Panc1 (cell line): ENCODE results near the gene SAMD11. TPM values are rescaled to one million over a fixed set of nuclear protein-coding genes. Genes with fewer than 3 reads are reported as not detected.

Source experiments
- ATAC-seq: fragments of 200-7000 bp; cut with Tn5 transposase; 2 replicates; pipeline ENCODE4 v1.9.1; 2020; ENCODE audit warnings: mild to moderate bottlenecking, moderate library complexity
- BruUV-seq: library from RNA; stranded (reverse); fragments of 400-500 nt; replicated peaks from 2 replicates; lab custom pipeline; 2021; lab: Mats Ljungman, UMichigan
- CTCF ChIA-PET: fragments of 300-600 bp; sonication (Branson Sonifier 250); formaldehyde crosslinking; loops from one replicate; lab custom pipeline; 2022; ENCODE audit warnings: antibody characterized with exemption; lab: Charles Lee
- POLR2A ChIA-PET: fragments of 300-600 bp; sonication (Branson Sonifier 250); formaldehyde crosslinking; loops from one replicate; lab custom pipeline; 2022; ENCODE audit warnings: antibody characterized with exemption; lab: Charles Lee
- DNase-seq: peaks from one replicate; pipeline ENCODE4 v3.0.0-alpha.2; 2010; ENCODE audit warnings: low read depth, low spot score
- H3K27ac ChIP-seq: 2 replicates; pipeline ENCODE4 v1.5.1; 2011; ENCODE audit warnings: mild to moderate bottlenecking, low read length, inconsistent platforms
- H3K27me3 ChIP-seq: fragments of 200-500 bp; sonication (Bioruptor generic); 2 replicates; pipeline ENCODE4 v1.6.0; 2014; ENCODE audit warnings: low read length, inconsistent platforms; ENCODE audit not compliant: control insufficient read depth, insufficient read depth
- H3K36me3 ChIP-seq: fragments of 200-500 bp; sonication (Bioruptor generic); 2 replicates; pipeline ENCODE4 v1.5.1; 2014; ENCODE audit warnings: inconsistent platforms, mild to moderate bottlenecking, low read length, moderate library complexity; ENCODE audit not compliant: control insufficient read depth, insufficient read depth
- H3K4me1 ChIP-seq: 2 replicates; pipeline ENCODE4 v1.5.1; 2011; ENCODE audit warnings: inconsistent platforms, mild to moderate bottlenecking, low read length, moderate library complexity; ENCODE audit not compliant: control insufficient read depth, insufficient read depth
- H3K4me3 ChIP-seq, 2 experiments: 2 replicates each; pipeline ENCODE4 v1.5.1; 2011 to 2012; ENCODE audit warnings: low read depth in 2 of 2, low read length in 2 of 2, mild to moderate bottlenecking in 2 of 2, inconsistent platforms in 1 of 2, moderate library complexity in 1 of 2
- H3K9me3 ChIP-seq: fragments of 200-500 bp; sonication (Bioruptor generic); 2 replicates; pipeline ENCODE4 v1.5.1; 2014; ENCODE audit warnings: low read depth, mild to moderate bottlenecking, inconsistent platforms, low read length, moderate library complexity; ENCODE audit not compliant: control insufficient read depth, insufficient read depth
- POLR2AphosphoS5 ChIP-seq: IDR thresholded peaks from 2 replicates; pipeline ENCODE4 v1.6.1; 2012; ENCODE audit warnings: mild to moderate bottlenecking, low read depth, low read length, moderate library complexity
- SIN3A ChIP-seq: IDR thresholded peaks from 2 replicates; pipeline ENCODE4 v1.6.1; 2012; ENCODE audit warnings: low read depth, mild to moderate bottlenecking, low read length, moderate library complexity, borderline replicate concordance; ENCODE audit not compliant: insufficient read depth
- TCF7L2 ChIP-seq: IDR thresholded peaks from 2 replicates; pipeline ENCODE4 v1.6.1; 2011; ENCODE audit warnings: mild to moderate bottlenecking, low read depth, low read length, inconsistent platforms
- in situ Hi-C: cut with HindIII; loops from 2 replicates; pipeline ENCODE4 v1.10.0; 2016; ENCODE audit warnings: low sequenced_read_pairs, low pct_unique_long_range_greater_than_20kb
- intact Hi-C: fragments of 100-400 bp; cut with micrococcal nuclease; formaldehyde crosslinking; loops from one replicate; pipeline ENCODE4 v1.10.0; 2022; ENCODE audit not compliant: unreplicated experiment
- total RNA-seq: library from RNA; stranded (reverse); gene quantifications from one replicate; pipeline ENCODE4 v1.2.1, GENCODE V29; 2021; ENCODE audit not compliant: unreplicated experiment
- TF ChIP-seq, protein P1 (sequence below): fragments of 450-650 bp; IDR thresholded peaks from 2 replicates; pipeline ENCODE4 v1.5.1; 2017; ENCODE audit warnings: mild to moderate bottlenecking
- TF ChIP-seq, protein P2 (sequence below), 2 experiments: IDR thresholded peaks; 2 replicates each; pipeline ENCODE4 v1.6.1; 2011 to 2012; ENCODE audit warnings: low read depth in 2 of 2, control low read depth in 1 of 2, low read length in 1 of 2, mild to moderate bottlenecking in 1 of 2, moderate library complexity in 1 of 2; ENCODE audit not compliant: insufficient read depth in 1 of 2

Gene SAMD11
- total RNA-seq, 1 experiment from 2014 or later: 51.8 TPM

- BruUV-seq: no TSS peak
- intact Hi-C loops: no loop called here
- in situ Hi-C loops: no loop called here
- DNase-seq: no peak
- H3K9me3 ChIP-seq: no peaks in the 10 kb centered on the region
- ATAC-seq: peak; percentile 52
- TF ChIP-seq POLR2AphosphoS5 (0 out of 2 replicates have a peak, but pooled peaks have one; percentile 31), TCF7L2 (no peak)
- TF ChIP-seq, protein P1, sequence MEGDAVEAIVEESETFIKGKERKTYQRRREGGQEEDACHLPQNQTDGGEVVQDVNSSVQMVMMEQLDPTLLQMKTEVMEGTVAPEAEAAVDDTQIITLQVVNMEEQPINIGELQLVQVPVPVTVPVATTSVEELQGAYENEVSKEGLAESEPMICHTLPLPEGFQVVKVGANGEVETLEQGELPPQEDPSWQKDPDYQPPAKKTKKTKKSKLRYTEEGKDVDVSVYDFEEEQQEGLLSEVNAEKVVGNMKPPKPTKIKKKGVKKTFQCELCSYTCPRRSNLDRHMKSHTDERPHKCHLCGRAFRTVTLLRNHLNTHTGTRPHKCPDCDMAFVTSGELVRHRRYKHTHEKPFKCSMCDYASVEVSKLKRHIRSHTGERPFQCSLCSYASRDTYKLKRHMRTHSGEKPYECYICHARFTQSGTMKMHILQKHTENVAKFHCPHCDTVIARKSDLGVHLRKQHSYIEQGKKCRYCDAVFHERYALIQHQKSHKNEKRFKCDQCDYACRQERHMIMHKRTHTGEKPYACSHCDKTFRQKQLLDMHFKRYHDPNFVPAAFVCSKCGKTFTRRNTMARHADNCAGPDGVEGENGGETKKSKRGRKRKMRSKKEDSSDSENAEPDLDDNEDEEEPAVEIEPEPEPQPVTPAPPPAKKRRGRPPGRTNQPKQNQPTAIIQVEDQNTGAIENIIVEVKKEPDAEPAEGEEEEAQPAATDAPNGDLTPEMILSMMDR: peak; percentile 21; the same call in 1 of the 2 replicates
- TF ChIP-seq, protein P2, sequence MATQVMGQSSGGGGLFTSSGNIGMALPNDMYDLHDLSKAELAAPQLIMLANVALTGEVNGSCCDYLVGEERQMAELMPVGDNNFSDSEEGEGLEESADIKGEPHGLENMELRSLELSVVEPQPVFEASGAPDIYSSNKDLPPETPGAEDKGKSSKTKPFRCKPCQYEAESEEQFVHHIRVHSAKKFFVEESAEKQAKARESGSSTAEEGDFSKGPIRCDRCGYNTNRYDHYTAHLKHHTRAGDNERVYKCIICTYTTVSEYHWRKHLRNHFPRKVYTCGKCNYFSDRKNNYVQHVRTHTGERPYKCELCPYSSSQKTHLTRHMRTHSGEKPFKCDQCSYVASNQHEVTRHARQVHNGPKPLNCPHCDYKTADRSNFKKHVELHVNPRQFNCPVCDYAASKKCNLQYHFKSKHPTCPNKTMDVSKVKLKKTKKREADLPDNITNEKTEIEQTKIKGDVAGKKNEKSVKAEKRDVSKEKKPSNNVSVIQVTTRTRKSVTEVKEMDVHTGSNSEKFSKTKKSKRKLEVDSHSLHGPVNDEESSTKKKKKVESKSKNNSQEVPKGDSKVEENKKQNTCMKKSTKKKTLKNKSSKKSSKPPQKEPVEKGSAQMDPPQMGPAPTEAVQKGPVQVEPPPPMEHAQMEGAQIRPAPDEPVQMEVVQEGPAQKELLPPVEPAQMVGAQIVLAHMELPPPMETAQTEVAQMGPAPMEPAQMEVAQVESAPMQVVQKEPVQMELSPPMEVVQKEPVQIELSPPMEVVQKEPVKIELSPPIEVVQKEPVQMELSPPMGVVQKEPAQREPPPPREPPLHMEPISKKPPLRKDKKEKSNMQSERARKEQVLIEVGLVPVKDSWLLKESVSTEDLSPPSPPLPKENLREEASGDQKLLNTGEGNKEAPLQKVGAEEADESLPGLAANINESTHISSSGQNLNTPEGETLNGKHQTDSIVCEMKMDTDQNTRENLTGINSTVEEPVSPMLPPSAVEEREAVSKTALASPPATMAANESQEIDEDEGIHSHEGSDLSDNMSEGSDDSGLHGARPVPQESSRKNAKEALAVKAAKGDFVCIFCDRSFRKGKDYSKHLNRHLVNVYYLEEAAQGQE (IDR thresholded peaks at IDR 0.05; ENCODE audit: insufficient read depth in 1 of 2, low read depth in 2 of 2, low read length in 1 of 2): no peak
- peak overlapping the region; percentile 69; the same call in 1 of the 2 replicates for H3K27ac ChIP-seq
- peak overlapping the region; percentile 57 for H3K4me3 ChIP-seq
- POLR2A ChIA-PET: no interaction called here
- H3K27me3 ChIP-seq: no peaks in the 10 kb centered on the region
- peaks cover 52% of the 10 kb centered on the region for H3K4me1 ChIP-seq
- CTCF ChIA-PET: interaction anchor here (1.0 kb wide), 1 partner anchor 12 kb away, joined by 3 read pairs; no protein-coding TSS in a partner anchor
- no peaks in the 10 kb centered on the region for H3K36me3 ChIP-seq
Observed at GRCh38 chr1:925561-926421, 2.1 kb downstream of the SAMD11 start.

DNA sequence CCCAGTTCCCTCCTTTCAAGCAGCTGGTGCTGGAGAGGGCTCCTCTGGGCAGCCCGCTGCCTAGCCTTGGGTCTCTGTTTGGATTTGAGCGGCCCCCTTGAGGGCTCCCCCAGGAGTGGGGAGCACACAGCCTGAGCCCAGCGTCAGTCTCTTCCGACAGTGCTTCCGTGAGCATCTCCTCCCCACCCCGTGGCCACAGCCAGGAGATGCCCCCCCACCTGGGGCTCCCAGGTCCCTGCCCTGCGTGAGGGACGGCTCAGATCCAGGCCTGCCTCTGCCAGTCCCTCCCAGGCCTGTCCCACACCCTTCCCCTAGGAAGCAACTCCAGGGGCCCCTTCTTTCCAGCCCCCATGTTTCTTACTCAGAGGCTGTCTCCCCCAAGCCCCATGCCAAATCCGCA lies 3.5 kb downstream of the SAMD11 start:
- Histone ChIP-seq H3K36me3 (no peaks in the 10 kb centered on the region), H3K9me3 (no peaks in the 10 kb centered on the region), H3K27me3 (no peaks in the 10 kb centered on the region), H3K27ac (no peak overlapping the region; the same call in 1 of the 2 replicates), H3K4me1 (peaks cover 47% of the 10 kb centered on the region), H3K4me3 (no peak overlapping the region)
- CTCF ChIA-PET: no interaction called here
- in situ Hi-C loops: no loop called here
- TF ChIP-seq, protein P2 (IDR thresholded peaks at IDR 0.05; ENCODE audit: insufficient read depth in 1 of 2, low read depth in 2 of 2, low read length in 1 of 2): no peak
- TF ChIP-seq POLR2AphosphoS5 (no peak), TCF7L2 (no peak), SIN3A (no peak)
- TF ChIP-seq, protein P1: no peak
- BruUV-seq: no TSS peak
- POLR2A ChIA-PET: no interaction called here
- intact Hi-C loops: no loop called here
- ATAC-seq (no peak), DNase-seq (no peak)
